Measurements from ENCODE around the gene PCDHGB4.
A peak's percentile ranks its signal among the peaks of the same experiment; 100 is the strongest.
"Not testable (repeated sequence)": the region's sequence is repeated elsewhere in the genome, so short reads cannot be mapped to it uniquely, and the experiment has no call there.

The PCDHGB4 gene

GRCh38 chr5:141398608-141399007, 11.1 kb downstream of the PCDHGB4 start:
- DNase-seq (ENCODE audit: low spot score), result no peak

DNA sequence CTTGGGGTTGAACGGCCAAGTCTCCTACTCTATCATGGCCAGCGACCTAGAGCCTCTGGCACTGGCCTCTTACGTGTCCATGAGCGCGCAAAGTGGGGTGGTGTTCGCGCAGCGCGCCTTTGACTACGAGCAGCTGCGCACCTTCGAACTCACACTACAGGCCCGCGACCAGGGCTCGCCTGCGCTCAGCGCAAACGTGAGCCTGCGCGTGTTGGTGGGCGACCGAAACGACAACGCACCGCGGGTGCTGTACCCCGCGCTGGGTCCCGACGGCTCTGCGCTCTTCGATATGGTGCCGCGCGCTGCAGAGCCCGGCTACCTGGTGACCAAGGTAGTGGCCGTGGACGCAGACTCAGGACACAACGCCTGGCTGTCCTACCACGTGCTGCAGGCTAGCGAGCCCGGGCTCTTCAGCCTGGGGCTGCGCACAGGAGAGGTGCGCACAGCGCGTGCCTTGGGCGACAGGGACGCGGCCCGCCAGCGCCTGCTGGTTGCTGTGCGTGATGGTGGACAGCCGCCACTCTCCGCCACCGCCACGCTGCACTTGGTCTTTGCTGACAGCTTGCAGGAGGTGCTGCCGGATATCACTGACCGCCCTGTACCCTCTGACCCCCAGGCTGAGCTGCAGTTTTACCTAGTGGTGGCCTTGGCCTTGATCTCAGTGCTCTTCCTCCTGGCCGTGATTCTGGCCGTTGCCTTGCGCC, 12.2 kb downstream of the PCDHGB4 start:
- DNase-seq (ENCODE audit: low spot score), result no peak

- DNase-seq (ENCODE audit: low spot score), result no peak
Observed at GRCh38 chr5:141402553-141403243, 15.2 kb downstream of the PCDHGB4 start, which contains the start of gene PCDHGA9. Gene PCDHGA9, plus strand, starts transcription at chr5:141402778. Its CDS starts 175 bp downstream, at chr5:141402953.

DNA sequence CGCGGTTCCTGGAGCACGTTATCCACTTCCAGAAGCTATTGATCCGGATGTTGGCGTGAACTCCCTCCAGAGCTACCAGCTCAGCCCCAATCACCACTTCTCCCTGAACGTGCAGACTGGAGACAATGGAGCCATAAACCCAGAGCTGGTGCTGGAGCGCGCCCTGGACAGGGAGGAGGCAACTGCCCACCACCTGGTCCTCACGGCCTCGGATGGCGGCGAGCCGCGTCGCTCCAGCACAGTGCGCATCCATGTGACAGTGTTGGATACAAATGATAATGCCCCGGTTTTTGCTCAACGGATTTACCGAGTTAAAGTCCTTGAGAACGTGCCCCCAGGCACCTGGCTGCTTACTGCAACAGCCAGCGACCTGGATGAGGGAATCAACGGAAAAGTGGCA, 15.9 kb downstream of the PCDHGB4 start:
- DNase-seq (ENCODE audit: low spot score), result no peak

- DNase-seq (ENCODE audit: low spot score), result peak; percentile 6
Observed at GRCh38 chr5:141407790-141408505, 20.4 kb downstream of the PCDHGB4 start, which contains the start of gene PCDHGB6. Gene PCDHGB6, plus strand, starts transcription at chr5:141408021. Its CDS starts 182 bp downstream, at chr5:141408203.

DNA sequence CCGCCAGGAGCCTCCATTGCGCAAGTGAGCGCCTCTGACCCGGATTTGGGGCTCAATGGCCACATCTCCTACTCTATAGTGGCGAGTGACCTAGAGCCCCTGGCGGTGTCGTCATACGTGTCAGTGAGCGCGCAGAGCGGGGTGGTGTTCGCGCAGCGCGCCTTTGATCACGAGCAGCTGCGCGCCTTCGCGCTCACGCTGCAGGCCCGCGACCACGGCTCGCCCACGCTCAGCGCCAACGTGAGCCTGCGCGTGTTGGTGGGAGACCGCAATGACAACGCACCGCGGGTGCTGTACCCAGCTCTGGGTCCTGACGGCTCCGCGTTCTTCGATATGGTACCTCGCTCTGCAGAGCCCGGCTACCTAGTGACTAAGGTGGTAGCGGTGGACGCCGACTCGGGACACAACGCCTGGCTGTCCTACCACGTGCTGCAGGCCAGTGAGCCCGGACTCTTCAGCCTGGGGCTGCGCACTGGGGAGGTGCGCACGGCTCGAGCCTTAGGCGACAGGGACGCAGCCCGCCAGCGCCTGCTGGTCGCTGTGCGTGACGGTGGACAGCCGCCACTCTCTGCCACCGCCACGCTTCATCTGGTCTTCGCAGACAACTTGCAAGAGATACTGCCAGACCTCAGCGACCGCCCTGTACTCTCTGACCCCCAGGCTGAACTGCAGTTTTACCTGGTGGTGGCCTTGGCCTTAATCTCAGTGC, 22.3 kb downstream of the PCDHGB4 start:
- DNase-seq (ENCODE audit: low spot score), result no peak

DNA sequence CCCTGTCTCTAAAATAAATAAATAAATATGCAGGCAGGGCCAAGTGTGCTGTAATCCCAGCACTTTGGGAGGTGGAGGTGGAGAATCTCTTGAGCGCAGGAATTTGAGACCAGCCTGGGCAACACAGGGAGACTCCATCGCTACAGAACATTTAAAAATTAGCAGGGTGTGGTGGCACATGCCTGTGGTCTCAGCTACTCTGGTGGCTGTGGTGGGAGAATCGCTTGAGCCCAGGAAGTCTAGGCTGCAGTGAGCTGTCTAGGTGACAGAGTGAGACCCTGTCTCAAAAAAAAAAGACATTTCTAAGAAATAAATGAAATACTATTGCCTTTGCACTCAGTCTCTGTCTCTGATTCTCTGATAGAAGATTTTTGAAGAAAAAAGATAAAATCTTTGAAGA, 24.1 kb downstream of the PCDHGB4 start:
- DNase-seq (ENCODE audit: low spot score), result no peak

GRCh38 chr5:141412854-141413539, 25.5 kb downstream of the PCDHGB4 start, which contains the start of gene PCDHGA10:
Gene PCDHGA10, plus strand, starts transcription at chr5:141412987. Its CDS starts 189 bp downstream, at chr5:141413176.
- peak; percentile 20 for DNase-seq (ENCODE audit: low spot score)

- DNase-seq (ENCODE audit: low spot score), result no peak
Observed at GRCh38 chr5:141413540-141414069, 26.1 kb downstream of the PCDHGB4 start.

DNA sequence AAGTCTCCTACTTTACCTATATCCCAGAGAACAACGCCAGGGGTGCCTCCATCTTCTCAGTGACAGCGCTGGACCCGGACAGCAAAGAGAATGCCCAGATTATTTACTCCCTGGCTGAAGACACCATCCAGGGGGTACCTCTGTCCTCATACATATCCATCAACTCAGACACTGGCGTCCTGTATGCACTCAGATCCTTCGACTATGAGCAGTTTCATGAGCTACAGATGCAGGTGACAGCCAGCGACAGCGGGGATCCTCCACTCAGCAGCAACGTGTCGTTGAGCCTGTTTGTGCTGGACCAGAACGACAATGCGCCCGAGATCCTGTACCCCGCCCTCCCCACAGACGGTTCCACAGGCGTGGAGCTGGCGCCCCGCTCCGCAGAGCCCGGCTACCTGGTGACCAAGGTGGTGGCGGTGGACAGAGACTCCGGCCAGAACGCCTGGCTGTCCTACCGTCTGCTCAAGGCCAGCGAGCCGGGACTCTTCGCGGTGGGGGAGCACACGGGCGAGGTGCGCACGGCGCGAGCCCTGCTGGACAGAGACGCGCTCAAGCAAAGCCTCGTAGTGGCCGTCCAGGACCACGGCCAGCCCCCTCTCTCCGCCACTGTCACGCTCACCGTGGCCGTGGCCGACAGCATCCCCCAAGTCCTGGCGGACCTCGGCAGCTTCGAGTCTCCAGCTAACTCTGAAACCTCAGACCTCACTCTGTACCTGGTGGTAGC, 27.2 kb downstream of the PCDHGB4 start:
- not testable (repeated sequence) for DNase-seq (ENCODE audit: low spot score)

DNA sequence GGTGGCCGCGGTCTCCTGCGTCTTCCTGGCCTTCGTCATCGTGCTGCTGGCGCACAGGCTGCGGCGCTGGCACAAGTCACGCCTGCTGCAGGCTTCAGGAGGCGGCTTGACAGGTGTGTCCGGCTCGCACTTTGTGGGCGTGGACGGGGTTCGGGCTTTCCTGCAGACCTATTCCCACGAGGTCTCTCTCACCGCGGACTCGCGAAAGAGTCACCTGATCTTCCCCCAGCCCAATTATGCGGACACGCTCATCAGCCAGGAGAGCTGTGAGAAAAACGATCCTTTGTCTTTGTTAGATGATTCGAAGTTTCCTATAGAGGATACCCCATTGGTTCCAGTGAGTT, 27.7 kb downstream of the PCDHGB4 start:
- DNase-seq (ENCODE audit: low spot score), result not testable (repeated sequence)

GRCh38 chr5:141417494-141418172, 30.1 kb downstream of the PCDHGB4 start, which contains the start of gene PCDHGB7:
Gene PCDHGB7, plus strand, starts transcription at chr5:141417677. Its CDS starts 183 bp downstream, at chr5:141417860.
- DNase-seq (ENCODE audit: low spot score), result peak; percentile 22

DNA sequence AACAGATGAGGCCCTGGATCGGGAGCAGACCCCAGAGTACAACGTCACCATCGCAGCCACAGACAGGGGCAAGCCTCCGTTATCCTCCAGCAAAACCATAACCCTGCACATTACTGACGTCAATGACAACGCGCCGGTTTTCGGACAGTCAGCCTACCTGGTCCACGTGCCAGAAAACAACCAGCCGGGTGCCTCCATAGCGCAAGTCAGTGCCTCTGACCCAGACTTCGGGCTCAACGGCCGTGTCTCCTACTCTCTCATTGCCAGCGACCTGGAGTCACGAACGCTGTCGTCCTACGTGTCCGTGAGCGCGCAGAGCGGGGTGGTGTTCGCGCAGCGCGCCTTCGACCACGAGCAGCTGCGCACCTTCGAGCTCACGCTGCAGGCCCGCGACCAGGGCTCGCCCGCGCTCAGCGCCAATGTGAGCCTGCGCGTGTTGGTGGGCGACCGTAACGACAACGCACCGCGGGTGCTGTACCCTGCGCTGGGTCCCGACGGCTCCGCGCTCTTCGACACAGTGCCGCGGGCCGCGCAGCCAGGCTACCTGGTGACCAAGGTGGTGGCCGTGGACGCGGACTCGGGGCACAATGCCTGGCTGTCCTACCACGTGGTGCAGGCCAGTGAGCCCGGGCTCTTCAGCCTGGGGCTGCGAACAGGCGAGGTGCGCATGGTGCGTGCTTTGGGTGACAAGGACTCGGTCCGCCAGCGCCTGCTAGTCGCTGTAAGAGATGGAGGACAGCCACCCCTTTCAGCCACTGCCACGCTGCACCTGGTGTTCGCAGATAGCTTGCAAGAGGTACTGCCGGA, 31.8 kb downstream of the PCDHGB4 start:
- no peak for DNase-seq (ENCODE audit: low spot score)

DNA sequence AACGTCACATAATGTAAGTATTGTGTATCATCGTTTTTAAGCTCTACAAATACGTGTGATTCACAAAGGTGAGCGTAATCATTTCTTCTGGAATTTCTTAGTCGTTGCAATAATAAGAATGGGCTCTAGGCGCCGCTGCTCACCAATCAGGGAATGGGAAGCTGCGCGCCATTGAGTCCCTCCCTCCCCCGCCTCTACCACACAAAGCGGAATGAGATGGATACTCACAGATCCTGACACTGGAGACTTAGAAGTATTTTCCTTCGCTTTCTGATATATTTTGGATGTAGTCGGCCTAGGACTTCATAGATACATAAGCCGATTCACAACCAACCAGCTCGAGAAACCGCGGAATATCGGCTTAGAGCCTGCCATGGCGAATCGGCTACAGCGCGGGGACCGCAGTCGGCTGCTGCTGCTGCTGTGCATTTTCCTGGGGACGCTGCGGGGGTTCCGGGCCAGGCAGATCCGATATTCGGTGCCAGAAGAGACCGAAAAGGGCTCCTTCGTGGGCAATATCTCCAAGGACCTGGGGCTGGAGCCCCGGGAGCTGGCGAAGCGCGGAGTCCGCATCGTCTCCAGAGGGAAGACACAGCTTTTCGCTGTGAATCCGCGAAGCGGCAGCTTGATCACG, 33.5 kb downstream of the PCDHGB4 start, which contains the start of gene PCDHGA11:
Gene PCDHGA11 (plus strand): TSS at position 197 of the 634 bp plus-strand sequence. CDS start 177 bp downstream, at position 374.
- peak; percentile 48 for DNase-seq (ENCODE audit: low spot score)

DNA sequence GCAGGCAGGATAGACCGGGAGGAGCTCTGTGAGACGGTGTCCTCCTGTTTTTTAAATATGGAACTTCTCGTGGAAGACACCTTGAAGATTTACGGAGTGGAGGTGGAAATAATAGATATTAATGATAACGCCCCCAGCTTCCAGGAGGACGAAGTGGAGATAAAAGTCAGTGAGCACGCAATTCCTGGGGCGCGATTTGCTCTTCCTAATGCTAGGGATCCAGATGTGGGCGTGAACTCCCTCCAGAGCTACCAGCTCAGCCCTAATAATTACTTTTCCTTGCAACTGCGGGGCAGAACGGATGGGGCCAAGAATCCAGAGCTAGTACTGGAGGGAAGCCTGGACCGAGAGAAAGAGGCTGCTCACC, 34.0 kb downstream of the PCDHGB4 start:
- DNase-seq (ENCODE audit: low spot score), result no peak

- DNase-seq (ENCODE audit: low spot score), result no peak
Observed at GRCh38 chr5:141422742-141423291, 35.3 kb downstream of the PCDHGB4 start.

- no peak for DNase-seq (ENCODE audit: low spot score)
Observed at GRCh38 chr5:141427783-141428426, 40.4 kb downstream of the PCDHGB4 start.

Data from hematopoietic multipotent progenitor cell treated with erythropoietin and hydrocortisone succinate and interleukin-3 and kit ligand, for 17 days (in vitro differentiated cells).